Spleen (tissue), 7 donors: Measurements from ENCODE around the gene SLC7A6.

Experiments used
- CTCF ChIP-seq, 11 experiments: fragments of 200-600 bp in 7 of 11; fragments of 450-650 bp in 4 of 11; sonication (generic) in 4 of 11; IDR thresholded peaks in 8 of 11; conservative IDR thresholded peaks in 3 of 11; 1 replicate in 7 of 11; 2 replicates in 4 of 11; pipeline versions ENCODE4 v1.4.0 to v1.8.0; 2016 to 2021; ENCODE audit warnings: antibody characterized with exemption in 11 of 11, inconsistent platforms in 4 of 11, mild to moderate bottlenecking in 1 of 11
- POLR2A ChIP-seq, 3 donors: fragments of 450-650 bp; IDR thresholded peaks; one replicate each; pipeline ENCODE4 v1.5.1; 2017; ENCODE audit warnings: antibody characterized with exemption in 3 of 3, mild to moderate bottlenecking in 1 of 3
- donor health status: DM: no; HTN: no; CAD: no; lungs with moderate emphysema.
- donor health status: DM: no; HTN: no; CAD: no.
- donor health status: DM: no; HTN: no; CAD: no.

DNA sequence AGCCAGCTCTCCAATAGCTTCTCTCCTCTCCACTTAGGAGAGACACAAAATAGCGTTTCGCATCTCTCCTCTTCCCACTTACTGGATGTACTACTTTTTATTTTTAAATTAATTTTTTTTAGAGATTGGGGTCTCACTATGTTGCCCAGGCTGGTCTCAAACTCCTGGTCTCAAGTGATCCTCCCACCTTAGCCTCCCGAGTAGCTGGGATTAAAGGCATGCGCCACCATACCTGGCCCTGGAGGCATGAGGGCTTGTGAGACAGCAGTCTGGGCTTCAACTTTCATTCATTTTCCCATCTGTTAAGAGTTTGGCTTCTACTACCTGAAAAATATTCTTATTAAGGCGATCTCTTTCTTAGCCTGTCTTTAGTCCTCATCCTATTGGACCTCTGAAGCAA is 28.1 kb downstream of the SLC7A6 start:
- TF ChIP-seq CTCF (IDR thresholded peaks at IDR 0.05 in 8 of 11, conservative IDR thresholded peaks at IDR 0.05 in 3 of 11) (no peak), POLR2A (IDR thresholded peaks at IDR 0.05) (no peak)
